ENCODE results near the gene LOXL3.

DNA sequence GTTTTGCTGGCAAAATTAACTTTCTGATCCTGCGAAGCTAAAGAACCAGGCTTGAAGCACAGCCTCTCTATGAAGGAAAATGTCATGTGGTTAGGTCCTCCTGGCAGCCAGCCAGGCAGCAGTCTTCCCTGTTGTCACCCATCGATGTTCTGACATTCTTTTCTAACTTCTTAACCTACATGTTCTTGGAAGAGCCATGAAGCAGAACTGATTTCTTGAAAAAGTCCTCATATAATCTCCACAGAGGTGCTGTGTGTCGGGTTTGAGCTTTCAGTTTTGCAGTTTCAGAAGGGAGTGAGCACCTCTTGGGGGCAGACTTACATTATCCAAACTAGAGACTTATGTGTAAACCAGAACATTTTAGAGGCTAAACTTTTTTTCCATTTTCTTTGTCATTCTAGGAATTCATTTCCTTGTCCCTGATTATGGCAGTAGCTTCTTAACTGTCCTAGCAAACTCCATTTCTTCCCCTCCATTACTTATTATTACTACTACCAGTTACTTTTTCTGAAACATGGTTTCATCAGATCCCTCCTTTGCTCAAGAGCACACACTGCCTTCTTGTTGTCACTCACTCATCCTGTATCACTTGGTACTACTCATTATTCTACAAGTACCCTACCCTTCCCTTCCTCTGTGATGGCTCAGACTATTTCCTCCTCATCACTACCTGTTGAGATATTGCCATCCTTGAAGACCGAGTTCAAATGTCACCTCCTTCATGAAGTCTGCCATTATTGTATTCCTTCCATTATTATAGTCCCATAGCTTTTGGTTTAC lies 31.9 kb upstream of the LOXL3 start:
- TF ChIP-seq POLR2A (IDR thresholded peaks at IDR 0.05): no peak
- no peak for TF ChIP-seq CTCF (IDR thresholded peaks at IDR 0.05)

Measured in adrenal gland (tissue), 5 donors.